K562 (cell line): Measurements from ENCODE around the gene TAF3. TPM values are rescaled to one million over a fixed set of nuclear protein-coding genes. Genes with fewer than 3 reads are reported as not detected.

Source experiments
- FOSL1 ChIP-seq: fragments of 200-800 bp; sonication (Bioruptor generic); conservative IDR thresholded peaks from 2 replicates; pipeline ENCODE4 v1.6.1; 2016; ENCODE audit warnings: missing genetic modification characterization, missing compliant biosample characterization
- HDAC3 ChIP-seq: fragments of 450-650 bp; IDR thresholded peaks from 2 replicates; pipeline ENCODE4 v1.6.1; 2018; ENCODE audit warnings: borderline replicate concordance, mild to moderate bottlenecking, moderate library complexity; ENCODE audit not compliant: partially characterized antibody
- HDAC8 ChIP-seq: fragments of 450-650 bp; IDR thresholded peaks from 2 replicates; pipeline ENCODE4 v1.6.1; 2016; ENCODE audit warnings: mild to moderate bottlenecking, missing genetic modification characterization, moderate library complexity, missing compliant biosample characterization
- KDM1A ChIP-seq, 2 experiments: fragments of 450-650 bp; IDR thresholded peaks; 2 replicates each; pipeline ENCODE4 v1.6.1; 2016; ENCODE audit warnings: mild to moderate bottlenecking in 2 of 2
- MCM7 ChIP-seq, 2 experiments: fragments of 450-650 bp; IDR thresholded peaks; 2 replicates each; pipeline ENCODE4 v1.6.1; 2016 to 2018
- NR2C2 ChIP-seq, 2 experiments: fragments of 200-800 bp in 1 of 2; sonication (Bioruptor generic) in 1 of 2; sonication (generic) in 1 of 2; formaldehyde crosslinking in 1 of 2; IDR thresholded peaks; 2 replicates each; pipeline versions ENCODE4 v1.6.1 to v1.8.0; 2016 to 2022; ENCODE audit warnings: mild to moderate bottlenecking in 1 of 2, missing compliant biosample characterization in 1 of 2, missing genetic modification characterization in 1 of 2, missing genetic modification reagents in 1 of 2
- NR3C1 ChIP-seq: sonication (generic); formaldehyde crosslinking; IDR thresholded peaks from 2 replicates; pipeline ENCODE4 v1.8.1; 2022; ENCODE audit warnings: missing genetic modification reagents
- POLR2H ChIP-seq: IDR thresholded peaks from 2 replicates; pipeline ENCODE4 v1.6.1; 2016; ENCODE audit warnings: missing genetic modification characterization, low read depth, mild to moderate bottlenecking, control low read depth, missing compliant biosample characterization, moderate library complexity
- PRPF4 ChIP-seq: fragments of 200-400 bp; formaldehyde crosslinking; IDR thresholded peaks from one replicate; pipeline ENCODE4 v1.6.1; 2017; ENCODE audit warnings: low read length, low read depth, mild to moderate bottlenecking; ENCODE audit not compliant: insufficient read depth, poor library complexity, severe bottlenecking
- RFX1 ChIP-seq: fragments of 450-650 bp; IDR thresholded peaks from 2 replicates; pipeline ENCODE4 v1.6.1; 2016; ENCODE audit warnings: mild to moderate bottlenecking, moderate library complexity
- TCF7 ChIP-seq: sonication (generic); IDR thresholded peaks from 2 replicates; pipeline ENCODE4 v1.6.1; 2016; ENCODE audit warnings: antibody characterized with exemption, borderline replicate concordance
- ZNF655 ChIP-seq: fragments of 250-450 bp; sonication (Bioruptor Pico); IDR thresholded peaks from 2 replicates; pipeline ENCODE4 v1.5.0; 2021
- polyA plus RNA-seq, 8 experiments: library from polyadenylated mRNA; depleted of rRNA in 4 of 8; stranded (reverse) in 5 of 8; unstranded in 3 of 8; fragments of >200 nt; fragmentation: Nextera tagmentation in 2 of 8; fragmentation: Illumina TruSeq in 1 of 8; extraction: Ambion mirVana in 2 of 8; extraction: Trizol in 1 of 8; gene quantifications; 2 replicates each; pipeline versions ENCODE4 v1.2.1 to v1.2.3, GENCODE V29; 2011 to 2014; ENCODE audit warnings: inconsistent platforms in 1 of 8, missing spikeins in 1 of 8
- total RNA-seq, 7 experiments: library from RNA; depleted of rRNA in 6 of 7; stranded (reverse); fragments of >200 nt in 6 of 7; fragmentation: Illumina TruSeq in 2 of 7; extraction: Trizol in 2 of 7; gene quantifications; 2 replicates each; pipeline versions ENCODE4 v1.2.1 to v1.2.3, GENCODE V29; 2011 to 2021; ENCODE audit warnings: low replicate concordance in 1 of 7
- TF ChIP-seq, protein P1 (sequence below): sonication (generic); formaldehyde crosslinking; IDR thresholded peaks from 2 replicates; pipeline ENCODE4 v1.8.1; 2023; ENCODE audit warnings: mild to moderate bottlenecking, missing genetic modification reagents
- TF ChIP-seq, protein P2 (sequence below): sonication (generic); formaldehyde crosslinking; IDR thresholded peaks from 2 replicates; pipeline ENCODE4 v1.8.0; 2023; ENCODE audit warnings: mild to moderate bottlenecking, missing genetic modification reagents

Gene TAF3
- total and polyA plus RNA-seq, 9 of the 15 experiments (the other 6 are each of a cell fraction or from before 2014, with no cell fraction given) = 1.5 to 9.9 (median 4.1) TPM

- TF ChIP-seq POLR2H (tag) = no peak
- 0 out of 2 replicates have a peak, but pooled peaks have one; percentile 18 for TF ChIP-seq FOSL1 (tag)
- TF ChIP-seq NR2C2 (CRISPR knock-in tag; IDR thresholded peaks at IDR 0.05) = peak; percentile 53; the same call in 1 of the 2 replicates
- no peak for TF ChIP-seq NR2C2 (tag; IDR thresholded peaks at IDR 0.05)
- TF ChIP-seq, protein P1, sequence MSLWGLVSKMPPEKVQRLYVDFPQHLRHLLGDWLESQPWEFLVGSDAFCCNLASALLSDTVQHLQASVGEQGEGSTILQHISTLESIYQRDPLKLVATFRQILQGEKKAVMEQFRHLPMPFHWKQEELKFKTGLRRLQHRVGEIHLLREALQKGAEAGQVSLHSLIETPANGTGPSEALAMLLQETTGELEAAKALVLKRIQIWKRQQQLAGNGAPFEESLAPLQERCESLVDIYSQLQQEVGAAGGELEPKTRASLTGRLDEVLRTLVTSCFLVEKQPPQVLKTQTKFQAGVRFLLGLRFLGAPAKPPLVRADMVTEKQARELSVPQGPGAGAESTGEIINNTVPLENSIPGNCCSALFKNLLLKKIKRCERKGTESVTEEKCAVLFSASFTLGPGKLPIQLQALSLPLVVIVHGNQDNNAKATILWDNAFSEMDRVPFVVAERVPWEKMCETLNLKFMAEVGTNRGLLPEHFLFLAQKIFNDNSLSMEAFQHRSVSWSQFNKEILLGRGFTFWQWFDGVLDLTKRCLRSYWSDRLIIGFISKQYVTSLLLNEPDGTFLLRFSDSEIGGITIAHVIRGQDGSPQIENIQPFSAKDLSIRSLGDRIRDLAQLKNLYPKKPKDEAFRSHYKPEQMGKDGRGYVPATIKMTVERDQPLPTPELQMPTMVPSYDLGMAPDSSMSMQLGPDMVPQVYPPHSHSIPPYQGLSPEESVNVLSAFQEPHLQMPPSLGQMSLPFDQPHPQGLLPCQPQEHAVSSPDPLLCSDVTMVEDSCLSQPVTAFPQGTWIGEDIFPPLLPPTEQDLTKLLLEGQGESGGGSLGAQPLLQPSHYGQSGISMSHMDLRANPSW (CRISPR knock-in tag) = no peak
- TF ChIP-seq NR3C1 (CRISPR knock-in tag) = no peak
- TF ChIP-seq HDAC3 = no peak
- TF ChIP-seq KDM1A (IDR thresholded peaks at IDR 0.05) = no peak; a peak in 2 of 4 replicates
- no peak for TF ChIP-seq HDAC8 (tag)
- TF ChIP-seq, protein P2, sequence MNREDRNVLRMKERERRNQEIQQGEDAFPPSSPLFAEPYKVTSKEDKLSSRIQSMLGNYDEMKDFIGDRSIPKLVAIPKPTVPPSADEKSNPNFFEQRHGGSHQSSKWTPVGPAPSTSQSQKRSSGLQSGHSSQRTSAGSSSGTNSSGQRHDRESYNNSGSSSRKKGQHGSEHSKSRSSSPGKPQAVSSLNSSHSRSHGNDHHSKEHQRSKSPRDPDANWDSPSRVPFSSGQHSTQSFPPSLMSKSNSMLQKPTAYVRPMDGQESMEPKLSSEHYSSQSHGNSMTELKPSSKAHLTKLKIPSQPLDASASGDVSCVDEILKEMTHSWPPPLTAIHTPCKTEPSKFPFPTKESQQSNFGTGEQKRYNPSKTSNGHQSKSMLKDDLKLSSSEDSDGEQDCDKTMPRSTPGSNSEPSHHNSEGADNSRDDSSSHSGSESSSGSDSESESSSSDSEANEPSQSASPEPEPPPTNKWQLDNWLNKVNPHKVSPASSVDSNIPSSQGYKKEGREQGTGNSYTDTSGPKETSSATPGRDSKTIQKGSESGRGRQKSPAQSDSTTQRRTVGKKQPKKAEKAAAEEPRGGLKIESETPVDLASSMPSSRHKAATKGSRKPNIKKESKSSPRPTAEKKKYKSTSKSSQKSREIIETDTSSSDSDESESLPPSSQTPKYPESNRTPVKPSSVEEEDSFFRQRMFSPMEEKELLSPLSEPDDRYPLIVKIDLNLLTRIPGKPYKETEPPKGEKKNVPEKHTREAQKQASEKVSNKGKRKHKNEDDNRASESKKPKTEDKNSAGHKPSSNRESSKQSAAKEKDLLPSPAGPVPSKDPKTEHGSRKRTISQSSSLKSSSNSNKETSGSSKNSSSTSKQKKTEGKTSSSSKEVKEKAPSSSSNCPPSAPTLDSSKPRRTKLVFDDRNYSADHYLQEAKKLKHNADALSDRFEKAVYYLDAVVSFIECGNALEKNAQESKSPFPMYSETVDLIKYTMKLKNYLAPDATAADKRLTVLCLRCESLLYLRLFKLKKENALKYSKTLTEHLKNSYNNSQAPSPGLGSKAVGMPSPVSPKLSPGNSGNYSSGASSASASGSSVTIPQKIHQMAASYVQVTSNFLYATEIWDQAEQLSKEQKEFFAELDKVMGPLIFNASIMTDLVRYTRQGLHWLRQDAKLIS (CRISPR knock-in tag) = no peak
- TF ChIP-seq TCF7 = 0 out of 2 replicates have a peak, but pooled peaks have one; percentile 44
- no peak for TF ChIP-seq PRPF4
- no peak for TF ChIP-seq ZNF655 (CRISPR knock-in tag)
- no peak for TF ChIP-seq MCM7 (IDR thresholded peaks at IDR 0.05)
- no peak for TF ChIP-seq RFX1
Measured at GRCh38 chr10:7818295-7819120, at the start of gene TAF3 (continued).
